ENCODE results near the gene PHF19. TPM values are rescaled to one million over a fixed set of nuclear protein-coding genes. Genes with fewer than 3 reads are reported as not detected.

Gene PHF19
- 11.3 and 23.4 TPM in 2 replicates for total RNA-seq (ENCODE audit: low replicate concordance)

DNA sequence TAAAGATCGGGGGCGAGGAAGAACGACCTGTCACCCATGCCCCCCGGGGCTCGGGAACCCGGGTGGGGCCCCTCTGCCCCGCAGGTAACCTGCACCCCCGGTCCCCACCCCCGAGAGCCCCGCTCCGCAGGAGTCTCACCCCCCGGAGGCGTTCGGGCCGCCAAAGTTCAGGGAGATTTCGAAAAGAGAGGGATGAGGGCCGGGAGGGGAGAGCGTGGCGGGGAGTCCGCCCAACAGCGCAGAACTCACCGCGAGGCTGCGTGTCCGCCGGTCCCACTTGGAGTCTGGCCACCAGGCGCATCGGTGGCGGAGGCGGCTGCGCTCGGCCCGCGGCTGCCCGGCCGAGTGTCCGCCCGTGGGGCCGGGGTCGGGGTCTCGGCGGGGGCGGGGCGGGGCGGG, at the start of gene PHF19:
PHF19 (minus strand) TSS at position 347 of the 399 bp plus-strand sequence. CDS start 2,447 bp downstream, outside the sequence.

DNA sequence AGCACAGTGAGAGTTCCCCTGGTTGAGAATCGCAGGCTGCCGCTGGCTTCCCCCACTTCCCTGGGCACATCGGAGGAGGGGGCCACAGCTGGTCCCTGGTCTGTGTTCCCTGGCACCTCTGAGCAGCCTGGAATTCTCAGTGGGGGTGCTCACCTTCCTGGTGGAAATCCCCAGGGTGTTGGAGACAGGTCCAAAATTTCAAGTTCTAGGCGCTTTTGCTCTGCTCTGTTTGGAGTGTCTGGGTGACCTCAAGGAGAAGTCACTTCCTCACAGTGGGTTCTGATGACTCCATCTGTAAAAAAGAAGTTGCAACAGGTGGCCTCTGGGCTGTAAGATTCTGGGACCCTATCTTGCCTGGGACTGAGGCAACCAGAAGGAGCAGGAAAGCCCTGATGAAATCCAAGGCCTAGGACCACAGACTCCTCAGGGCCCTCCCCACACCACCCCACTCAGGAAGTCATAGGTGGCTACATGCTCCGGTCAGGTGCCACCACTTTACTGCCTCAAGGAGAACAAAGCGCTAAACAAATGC, 49.5 kb upstream of the PHF19 start, which contains the start of gene TRAF1:
TRAF1 (minus strand) TSS at position 400 of the 532 bp plus-strand sequence. CDS start 721 bp downstream, outside the sequence.

DNA sequence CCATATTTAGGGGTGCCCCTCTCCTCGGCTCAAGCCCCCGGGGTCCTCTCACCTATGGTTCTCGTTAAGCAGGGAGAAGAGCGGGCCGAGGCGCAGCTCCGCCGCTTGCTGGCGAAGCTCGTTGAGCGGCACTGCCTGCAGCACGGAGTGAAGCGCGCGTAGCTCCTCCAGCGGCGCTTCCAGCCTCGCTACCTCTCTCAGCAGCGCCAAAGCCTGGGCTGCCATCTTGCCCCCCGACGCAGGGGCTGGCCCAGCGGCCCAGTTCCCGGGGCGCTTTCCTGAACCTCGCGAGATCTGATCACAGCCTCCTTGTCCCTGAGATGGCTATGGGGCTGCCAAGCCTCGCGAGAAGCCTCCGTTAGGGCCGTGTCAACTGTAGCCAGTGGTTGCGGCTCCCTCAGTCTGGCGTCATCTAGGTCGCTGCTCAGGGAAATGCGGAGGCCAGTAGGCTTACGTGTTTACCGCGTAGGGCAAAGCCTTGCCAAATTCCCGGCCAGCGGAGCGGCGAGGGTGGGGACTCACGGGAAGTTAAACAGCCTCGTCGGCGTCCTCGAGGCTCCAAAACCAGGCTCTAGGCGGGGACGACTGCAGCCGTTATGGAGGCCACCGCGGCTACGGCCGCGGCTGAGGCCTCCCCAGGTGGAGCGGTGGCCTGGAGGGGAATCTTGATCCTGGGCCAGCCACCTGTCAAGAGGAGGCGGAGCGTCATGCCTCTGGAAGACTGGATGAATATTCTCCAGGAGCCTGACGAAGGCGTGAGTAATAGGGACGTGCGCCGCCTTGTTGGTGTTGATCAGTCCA, 34.1 kb downstream of the PHF19 start, which contains the start of gene PSMD5:
PSMD5 (minus strand) TSS at position 238 of the 801 bp plus-strand sequence; CDS start at position 225, 13 bp downstream.

Other genes starting within 250 kb of the PHF19 start
- 4.1 and 6.8 TPM in 2 replicates for gene MEGF9, start 162.7 kb downstream of the PHF19 start, total RNA-seq (ENCODE audit: low replicate concordance)
- gene FBXW2, start 83.8 kb downstream of the PHF19 start, total RNA-seq (ENCODE audit: low replicate concordance), result 18.6 and 20.7 TPM in 2 replicates
- gene PSMD5, start 34.3 kb downstream of the PHF19 start, total RNA-seq (ENCODE audit: low replicate concordance), result 7.7 and 18.1 TPM in 2 replicates
- 1.6 TPM in 2 replicates for gene TRAF1, start 49.6 kb upstream of the PHF19 start, total RNA-seq (ENCODE audit: low replicate concordance)
- gene C5, start 173.1 kb upstream of the PHF19 start, total RNA-seq (ENCODE audit: low replicate concordance), result 2.2 and 3.7 TPM in 2 replicates
- 4.3 and 4.6 TPM in 2 replicates for gene CNTRL, start 197.8 kb upstream of the PHF19 start, total RNA-seq (ENCODE audit: low replicate concordance)